Measurements from ENCODE around the gene CAP2.

- TF ChIP-seq CTCF (IDR thresholded peaks at IDR 0.05 in 8 of 11, conservative IDR thresholded peaks at IDR 0.05 in 3 of 11): no peak
- no peak for TF ChIP-seq POLR2A (IDR thresholded peaks at IDR 0.05)
Observed at GRCh38 chr6:17413313-17413750, 19.9 kb downstream of the CAP2 start.
